ENCODE results near the gene CASP3.

- TF ChIP-seq, protein P1, sequence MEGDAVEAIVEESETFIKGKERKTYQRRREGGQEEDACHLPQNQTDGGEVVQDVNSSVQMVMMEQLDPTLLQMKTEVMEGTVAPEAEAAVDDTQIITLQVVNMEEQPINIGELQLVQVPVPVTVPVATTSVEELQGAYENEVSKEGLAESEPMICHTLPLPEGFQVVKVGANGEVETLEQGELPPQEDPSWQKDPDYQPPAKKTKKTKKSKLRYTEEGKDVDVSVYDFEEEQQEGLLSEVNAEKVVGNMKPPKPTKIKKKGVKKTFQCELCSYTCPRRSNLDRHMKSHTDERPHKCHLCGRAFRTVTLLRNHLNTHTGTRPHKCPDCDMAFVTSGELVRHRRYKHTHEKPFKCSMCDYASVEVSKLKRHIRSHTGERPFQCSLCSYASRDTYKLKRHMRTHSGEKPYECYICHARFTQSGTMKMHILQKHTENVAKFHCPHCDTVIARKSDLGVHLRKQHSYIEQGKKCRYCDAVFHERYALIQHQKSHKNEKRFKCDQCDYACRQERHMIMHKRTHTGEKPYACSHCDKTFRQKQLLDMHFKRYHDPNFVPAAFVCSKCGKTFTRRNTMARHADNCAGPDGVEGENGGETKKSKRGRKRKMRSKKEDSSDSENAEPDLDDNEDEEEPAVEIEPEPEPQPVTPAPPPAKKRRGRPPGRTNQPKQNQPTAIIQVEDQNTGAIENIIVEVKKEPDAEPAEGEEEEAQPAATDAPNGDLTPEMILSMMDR (conservative IDR thresholded peaks at IDR 0.05; ENCODE audit: low read length): no peak
- no peak for TF ChIP-seq EZH2phosphoT487 (IDR thresholded peaks at IDR 0.05; ENCODE audit: borderline replicate concordance)
Observed at GRCh38 chr4:184664445-184665210, 15.4 kb upstream of the CASP3 start.
